ENCODE data around the gene DNASE1. TPM values are rescaled to one million over a fixed set of nuclear protein-coding genes. Genes with fewer than 3 reads are reported as not detected.
A peak's percentile ranks its signal among the peaks of the same experiment; 100 is the strongest.

Gene DNASE1
- total RNA-seq, 1 donor from 2014 or later = 18.4 TPM

DNA sequence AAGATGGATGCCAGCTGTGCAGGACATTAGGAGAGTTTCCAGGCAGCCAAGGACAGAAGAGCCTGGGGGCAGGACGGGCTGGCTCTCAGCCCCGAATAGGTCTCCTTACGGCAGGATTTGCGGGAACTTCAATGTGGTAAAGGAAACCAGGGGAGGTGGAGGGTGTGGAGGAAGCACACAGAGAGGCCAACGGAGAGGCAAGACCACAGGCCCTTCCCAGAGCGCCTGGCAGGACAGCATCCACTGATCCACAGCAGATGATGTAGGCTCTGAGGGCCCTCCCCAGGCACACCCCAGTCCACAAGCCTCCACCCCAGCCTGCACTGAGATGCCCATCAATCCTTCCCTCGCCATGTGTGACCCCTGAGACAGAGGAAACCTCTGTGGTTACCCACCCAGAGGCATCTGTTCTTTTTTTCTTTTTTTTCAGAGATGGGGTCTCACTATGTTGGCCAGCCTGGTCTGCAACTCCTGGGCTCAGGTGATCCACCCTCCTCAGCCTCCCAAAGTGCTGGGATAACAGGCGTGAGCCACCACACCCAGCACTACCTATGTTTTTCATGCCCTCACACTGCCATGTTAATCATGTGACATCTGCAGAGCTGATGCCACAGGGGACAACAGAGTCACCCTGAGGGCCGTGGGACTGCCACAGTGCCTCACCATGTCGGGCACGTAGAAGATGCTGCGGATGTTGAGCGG lies 19.3 kb downstream of the DNASE1 start:
- ATAC-seq (no peak), DNase-seq (no peak)
- Histone ChIP-seq H3K27ac (no peak overlapping the region), H3K27me3 (no peaks in the 10 kb centered on the region), H3K36me3 (peaks cover 54% of the 10 kb centered on the region), H3K4me1 (no peaks in the 10 kb centered on the region), H3K4me3 (no peak overlapping the region), H3K9me3 (no peaks in the 10 kb centered on the region)
- TF ChIP-seq, protein P1, sequence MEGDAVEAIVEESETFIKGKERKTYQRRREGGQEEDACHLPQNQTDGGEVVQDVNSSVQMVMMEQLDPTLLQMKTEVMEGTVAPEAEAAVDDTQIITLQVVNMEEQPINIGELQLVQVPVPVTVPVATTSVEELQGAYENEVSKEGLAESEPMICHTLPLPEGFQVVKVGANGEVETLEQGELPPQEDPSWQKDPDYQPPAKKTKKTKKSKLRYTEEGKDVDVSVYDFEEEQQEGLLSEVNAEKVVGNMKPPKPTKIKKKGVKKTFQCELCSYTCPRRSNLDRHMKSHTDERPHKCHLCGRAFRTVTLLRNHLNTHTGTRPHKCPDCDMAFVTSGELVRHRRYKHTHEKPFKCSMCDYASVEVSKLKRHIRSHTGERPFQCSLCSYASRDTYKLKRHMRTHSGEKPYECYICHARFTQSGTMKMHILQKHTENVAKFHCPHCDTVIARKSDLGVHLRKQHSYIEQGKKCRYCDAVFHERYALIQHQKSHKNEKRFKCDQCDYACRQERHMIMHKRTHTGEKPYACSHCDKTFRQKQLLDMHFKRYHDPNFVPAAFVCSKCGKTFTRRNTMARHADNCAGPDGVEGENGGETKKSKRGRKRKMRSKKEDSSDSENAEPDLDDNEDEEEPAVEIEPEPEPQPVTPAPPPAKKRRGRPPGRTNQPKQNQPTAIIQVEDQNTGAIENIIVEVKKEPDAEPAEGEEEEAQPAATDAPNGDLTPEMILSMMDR (IDR thresholded peaks at IDR 0.05) = no peak
- intact Hi-C loops (cut with DNase I) = no loop called here

DNA sequence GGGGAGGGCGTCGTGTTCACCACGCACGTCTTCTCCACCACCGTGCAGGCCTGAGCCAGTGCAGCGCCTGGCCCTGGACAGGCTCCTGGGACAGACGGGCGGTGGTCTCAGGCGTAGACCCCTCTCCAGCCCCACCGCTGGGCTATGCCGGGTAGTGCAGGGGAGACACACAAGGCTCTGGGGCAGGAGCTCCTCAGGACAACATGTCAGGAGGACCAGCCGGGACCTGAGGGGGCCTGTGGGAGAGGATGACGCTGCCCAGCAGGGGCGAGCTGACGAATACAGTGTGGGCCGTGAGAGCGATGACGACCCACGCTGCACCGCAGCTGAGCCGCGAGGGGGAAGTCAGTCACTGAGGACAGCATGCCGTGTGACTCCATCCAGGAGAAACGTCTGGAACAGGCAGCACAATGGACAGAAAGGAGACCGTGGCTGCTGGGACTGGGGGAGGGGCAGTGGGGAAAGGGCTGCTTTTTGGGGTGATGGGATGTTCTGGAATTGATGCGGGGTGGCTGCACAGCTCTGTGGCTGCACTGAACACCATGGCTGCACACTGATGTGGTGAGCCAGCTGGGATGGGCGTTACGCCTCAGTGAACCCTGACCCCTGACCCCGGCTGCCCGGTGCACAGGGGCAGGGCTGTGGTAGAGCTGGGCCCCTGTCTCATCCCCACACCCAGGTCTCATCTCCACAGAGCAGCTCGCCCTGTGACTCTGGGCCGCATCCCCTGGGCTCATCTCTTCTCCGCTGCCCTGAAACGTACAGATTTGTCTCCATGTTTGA lies 20.2 kb downstream of the DNASE1 start:
- intact Hi-C loops (cut with DNase I) = no loop called here
- peaks cover 58% of the 10 kb centered on the region for H3K36me3 ChIP-seq
- TF ChIP-seq, protein P1 (IDR thresholded peaks at IDR 0.05) = no peak
- H3K27me3 ChIP-seq = no peaks in the 10 kb centered on the region
- H3K4me3 ChIP-seq = no peak overlapping the region
- DNase-seq = no peak
- no peaks in the 10 kb centered on the region for H3K4me1 ChIP-seq
- H3K27ac ChIP-seq = no peak overlapping the region
- no peak for ATAC-seq
- no peaks in the 10 kb centered on the region for H3K9me3 ChIP-seq

DNA sequence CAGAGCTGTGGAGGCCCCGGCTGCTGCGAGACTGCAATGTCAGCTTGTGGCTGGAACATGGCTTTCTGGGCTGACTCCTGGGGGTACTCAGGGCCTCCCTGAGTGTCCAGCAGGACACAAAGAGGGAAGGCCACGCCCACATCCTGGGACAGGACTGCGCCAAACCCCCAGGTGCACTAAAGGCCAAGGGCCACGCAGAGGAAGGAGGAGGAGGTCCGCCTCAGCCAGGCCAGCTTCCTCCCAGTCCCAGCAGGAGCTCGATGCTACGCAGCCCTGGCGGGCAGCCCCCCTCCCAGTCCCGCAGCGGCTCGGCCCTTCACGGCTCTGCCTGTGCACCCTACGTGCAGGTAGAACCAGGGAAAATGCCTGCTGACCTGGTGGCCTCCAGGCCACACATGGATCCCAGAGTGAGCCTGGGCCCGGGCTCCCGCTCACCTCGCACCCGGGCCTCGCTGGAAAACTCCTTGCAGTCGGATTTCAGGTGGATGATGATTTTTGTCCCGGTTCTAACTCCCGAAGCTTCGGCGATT lies 21.2 kb downstream of the DNASE1 start:
- Histone ChIP-seq H3K27me3 (no peaks in the 10 kb centered on the region), H3K36me3 (peaks cover 57% of the 10 kb centered on the region), H3K9me3 (no peaks in the 10 kb centered on the region), H3K27ac (no peak overlapping the region), H3K4me1 (no peaks in the 10 kb centered on the region), H3K4me3 (no peak overlapping the region)
- TF ChIP-seq, protein P1 (IDR thresholded peaks at IDR 0.05) = no peak
- no peak for ATAC-seq
- intact Hi-C loops (cut with DNase I) = no loop called here
- DNase-seq = no peak

DNA sequence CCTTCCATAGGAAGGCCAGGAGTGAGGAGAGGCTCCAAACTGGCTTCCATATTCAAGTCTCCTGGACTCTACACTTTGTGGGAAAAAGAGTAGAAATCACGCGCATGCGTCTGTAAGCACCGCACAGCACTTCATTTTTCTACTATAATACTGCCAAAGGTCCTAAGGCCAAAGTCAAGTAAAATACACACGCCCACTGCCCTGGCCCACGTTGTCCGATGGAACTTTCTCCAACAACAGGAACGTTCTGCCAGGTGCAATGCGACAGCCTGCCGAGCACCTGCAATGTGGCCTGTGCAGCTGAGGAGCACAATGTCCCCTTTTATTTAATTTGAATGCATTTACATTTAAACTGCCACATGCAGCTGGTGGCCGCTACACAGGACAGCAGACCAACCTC lies 23.5 kb downstream of the DNASE1 start:
- Histone ChIP-seq H3K36me3 (peaks cover 49% of the 10 kb centered on the region), H3K9me3 (no peaks in the 10 kb centered on the region), H3K4me3 (no peak overlapping the region), H3K27ac (no peak overlapping the region), H3K27me3 (no peaks in the 10 kb centered on the region), H3K4me1 (no peaks in the 10 kb centered on the region)
- ATAC-seq (no peak), DNase-seq (no peak)
- intact Hi-C loops (cut with DNase I) = no loop called here
- TF ChIP-seq, protein P1 (IDR thresholded peaks at IDR 0.05) = no peak

DNA sequence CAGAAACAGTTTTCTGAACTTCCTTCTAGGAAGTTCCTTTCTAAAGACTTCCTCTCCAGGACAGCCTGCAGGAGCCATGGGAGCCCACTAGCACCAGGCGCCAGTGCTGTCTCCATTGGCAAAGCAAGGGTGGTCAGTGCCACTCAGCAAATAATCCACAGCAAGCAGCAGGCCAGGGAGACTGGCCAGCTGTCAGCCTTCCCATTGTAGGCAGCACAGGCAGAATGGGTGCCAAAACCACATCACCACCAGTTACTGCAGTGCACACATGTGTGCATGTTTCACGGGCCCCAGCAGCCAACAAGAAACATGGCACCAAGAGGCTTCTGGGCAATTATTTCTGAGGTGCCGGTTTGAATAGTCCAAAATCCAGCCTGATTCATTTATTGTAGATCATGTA lies 26.7 kb downstream of the DNASE1 start:
- intact Hi-C loops (cut with DNase I) = no loop called here
- Histone ChIP-seq H3K4me3 (no peak overlapping the region), H3K4me1 (no peaks in the 10 kb centered on the region), H3K27ac (no peak overlapping the region), H3K27me3 (no peaks in the 10 kb centered on the region), H3K36me3 (peaks cover 47% of the 10 kb centered on the region), H3K9me3 (no peaks in the 10 kb centered on the region)
- TF ChIP-seq, protein P1 (IDR thresholded peaks at IDR 0.05) = no peak
- ATAC-seq = peak; percentile 31
- DNase-seq = no peak

Measured in upper lobe of right lung (tissue), 1 donor.